GM19193 (cell line): Measurements from ENCODE around the gene EIF3J.

ENCODE experiments used
- POLR2A ChIP-seq: IDR thresholded peaks from 4 replicates; pipeline ENCODE4 v1.6.1; 2011; ENCODE audit not compliant: insufficient read depth, insufficient read length; ENCODE audit errors: extremely low read depth

EIF3J gene, protein sequence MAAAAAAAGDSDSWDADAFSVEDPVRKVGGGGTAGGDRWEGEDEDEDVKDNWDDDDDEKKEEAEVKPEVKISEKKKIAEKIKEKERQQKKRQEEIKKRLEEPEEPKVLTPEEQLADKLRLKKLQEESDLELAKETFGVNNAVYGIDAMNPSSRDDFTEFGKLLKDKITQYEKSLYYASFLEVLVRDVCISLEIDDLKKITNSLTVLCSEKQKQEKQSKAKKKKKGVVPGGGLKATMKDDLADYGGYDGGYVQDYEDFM

GRCh38 chr15:44536962-44537734 is at the start of gene EIF3J:
TSS of gene EIF3J (plus strand) at chr15:44537147. CDS start at chr15:44537195, 48 bp downstream.
- TF ChIP-seq POLR2A = peak; percentile 86

- no peak for TF ChIP-seq POLR2A
These were observed 47.5 kb upstream of the EIF3J start for GRCh38 chr15:44489464-44489863.

DNA sequence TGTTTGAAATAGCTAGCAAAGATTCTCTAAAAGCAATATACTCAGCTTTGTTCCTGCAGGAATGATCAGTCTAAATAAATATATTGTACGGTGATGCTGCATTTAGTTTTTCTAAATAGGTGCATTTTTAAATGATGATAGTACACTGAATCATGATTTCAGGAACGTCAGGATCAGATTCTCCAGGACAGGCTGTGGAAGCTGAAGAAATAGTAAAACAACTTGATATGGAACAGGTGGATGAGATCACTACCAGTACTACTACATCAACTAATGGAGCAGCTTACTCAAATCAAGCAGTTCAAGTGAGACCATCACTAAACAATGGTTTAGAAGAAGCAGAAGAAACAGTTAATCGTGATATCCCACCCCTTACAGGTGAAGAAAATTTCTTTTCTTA is 46.3 kb upstream of the EIF3J start:
- no peak for TF ChIP-seq POLR2A

DNA sequence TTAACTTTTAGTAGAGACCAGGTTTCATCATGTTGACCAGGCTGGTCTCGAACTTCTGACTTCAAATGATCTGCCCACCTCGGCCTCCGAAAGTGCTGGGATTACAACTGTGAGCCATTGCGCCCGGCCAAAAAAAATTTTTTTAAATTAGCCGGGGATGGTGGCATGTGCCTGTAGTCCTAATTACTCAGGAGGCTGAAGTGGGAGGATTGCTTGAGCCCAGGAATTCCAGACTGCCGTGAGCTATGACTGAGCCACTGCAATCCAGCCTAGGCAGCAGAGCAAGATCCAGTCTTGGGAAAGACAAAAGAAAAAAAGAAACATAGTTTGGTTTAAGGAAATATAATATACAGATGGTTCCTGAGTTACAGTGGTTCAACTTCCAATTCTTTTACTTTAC is 44.9 kb upstream of the EIF3J start:
- TF ChIP-seq POLR2A = no peak

GRCh38 chr15:44492672-44493071 is 44.3 kb upstream of the EIF3J start:
- TF ChIP-seq POLR2A = no peak

DNA sequence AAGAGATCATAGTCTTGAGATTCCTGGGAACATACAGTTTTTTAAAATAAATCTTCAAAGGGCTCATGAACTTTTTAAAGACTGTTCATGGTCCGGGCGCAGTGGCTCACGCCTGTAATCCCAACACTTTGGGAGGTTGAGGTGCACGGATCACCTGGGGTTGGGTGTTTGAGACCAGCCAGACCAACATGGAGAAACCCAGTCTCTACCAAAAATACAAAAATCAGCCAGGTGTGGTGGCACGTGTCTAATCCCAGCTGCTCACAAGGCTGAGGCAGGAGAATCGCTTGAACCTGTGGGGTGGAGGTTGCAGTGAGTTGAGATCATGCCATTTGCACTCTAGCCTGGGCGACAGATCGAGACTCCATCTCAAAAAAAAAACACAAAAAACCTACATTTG is 41.4 kb upstream of the EIF3J start:
- TF ChIP-seq POLR2A = no peak

GRCh38 chr15:44500555-44500954 is 36.4 kb upstream of the EIF3J start:
- no peak for TF ChIP-seq POLR2A

DNA sequence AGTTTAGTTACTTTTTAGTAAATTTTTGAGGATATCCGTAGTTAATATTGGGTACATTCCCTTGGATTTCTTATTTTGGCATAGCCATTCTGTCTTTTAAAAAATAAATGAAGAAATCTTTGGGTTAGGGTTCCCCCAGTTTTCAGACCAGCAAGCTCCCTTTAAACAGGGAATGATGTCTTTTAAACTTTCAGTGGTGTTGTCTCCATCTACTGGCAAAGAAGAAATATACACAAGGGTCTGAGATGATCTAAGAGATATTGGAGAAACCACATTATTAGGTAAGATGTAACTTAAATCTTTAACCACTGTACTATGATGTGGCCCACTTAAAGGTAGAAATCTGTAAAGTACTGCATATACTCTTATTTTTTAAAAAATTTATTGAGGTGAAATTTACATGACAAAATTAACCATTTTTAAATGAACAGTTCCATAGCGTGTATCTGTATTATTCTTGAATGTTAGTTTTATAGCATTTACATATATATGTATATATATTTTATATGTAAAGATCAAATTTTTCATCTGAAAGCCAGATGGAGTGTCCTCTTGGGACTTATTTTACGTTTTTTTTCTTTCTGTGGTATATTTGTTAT is 35.1 kb upstream of the EIF3J start:
- no peak for TF ChIP-seq POLR2A

DNA sequence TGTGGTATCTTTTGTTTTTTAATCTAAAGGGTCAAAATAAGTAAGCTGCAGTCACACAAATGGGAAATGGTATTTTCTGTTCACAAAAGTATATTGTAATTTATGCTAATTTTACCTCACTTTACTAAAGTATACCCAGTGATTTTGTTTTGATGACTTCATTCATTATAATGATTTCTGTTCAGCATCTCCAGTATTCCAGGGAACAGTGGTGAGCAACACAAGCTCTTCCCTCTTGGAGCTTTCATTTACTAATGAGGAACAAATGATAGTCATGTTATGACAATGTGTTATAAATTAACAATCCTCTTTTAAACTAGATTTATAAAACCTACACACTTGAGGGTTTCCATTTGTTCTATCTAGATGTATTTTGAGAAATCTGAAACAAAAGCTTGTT is 20.5 kb upstream of the EIF3J start:
- TF ChIP-seq POLR2A = no peak

- TF ChIP-seq POLR2A = no peak
These were observed 17.4 kb upstream of the EIF3J start for GRCh38 chr15:44519537-44519936.

DNA sequence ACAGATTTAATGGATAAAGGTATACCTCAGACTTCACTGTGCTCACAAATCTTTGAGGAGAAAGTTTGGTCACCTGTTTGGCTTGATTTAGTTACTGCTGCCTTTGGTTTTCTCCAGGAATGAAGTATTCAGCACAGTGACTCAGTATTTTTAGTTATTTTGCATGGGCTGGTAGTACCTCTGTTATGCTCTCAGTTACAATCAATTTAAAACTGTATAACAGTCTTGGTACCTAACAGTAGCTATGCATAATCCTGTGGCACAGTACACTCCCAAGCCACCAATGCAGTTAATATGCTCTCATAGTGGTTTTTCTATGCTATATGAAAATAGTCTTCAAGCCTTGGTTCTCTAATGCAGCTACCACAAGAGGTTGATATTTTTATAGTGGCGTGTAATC is 11.9 kb upstream of the EIF3J start:
- TF ChIP-seq POLR2A = no peak

GRCh38 chr15:44527241-44527640 is 9.7 kb upstream of the EIF3J start:
- no peak for TF ChIP-seq POLR2A

DNA sequence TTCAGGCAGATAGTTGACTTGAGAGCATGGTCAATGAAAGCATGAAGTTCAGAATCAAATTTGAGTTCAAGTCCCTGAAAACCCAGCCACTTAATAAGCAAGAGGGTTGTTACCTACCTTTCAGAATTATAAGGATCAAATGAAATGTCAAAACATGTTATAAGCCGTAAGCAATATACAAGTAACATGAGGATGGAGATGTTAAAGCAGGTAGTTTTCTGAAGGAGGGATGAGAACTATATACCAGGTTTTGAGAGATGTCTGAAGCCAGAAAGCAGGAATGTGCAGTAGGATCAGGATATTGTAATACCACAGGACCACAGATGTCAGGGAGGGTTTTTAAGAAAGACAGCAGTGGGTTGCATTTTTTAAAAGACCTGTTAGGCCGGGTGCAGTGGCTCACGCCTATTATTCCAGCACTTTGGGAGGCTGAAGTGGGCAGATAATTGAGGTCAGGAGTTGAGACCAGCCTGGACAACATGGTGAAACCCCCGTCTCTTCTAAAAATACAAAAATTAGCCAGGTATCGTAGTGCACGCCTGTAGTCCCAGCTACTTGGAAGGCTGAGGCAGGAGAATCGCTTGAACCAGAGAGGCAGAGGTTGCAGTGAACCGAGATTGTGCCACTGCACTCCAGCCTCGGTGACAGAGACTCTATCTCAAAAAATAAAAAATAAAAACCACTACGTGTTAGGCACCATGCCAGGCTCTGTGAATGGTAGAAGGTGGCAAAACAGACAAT is 6.9 kb upstream of the EIF3J start:
- TF ChIP-seq POLR2A = no peak

GRCh38 chr15:44530653-44531052 is 6.3 kb upstream of the EIF3J start:
- no peak for TF ChIP-seq POLR2A

- TF ChIP-seq POLR2A = no peak
These were observed 4.3 kb upstream of the EIF3J start for GRCh38 chr15:44532689-44533088.
